Chondrocyte (in vitro differentiated cells): ENCODE data around the gene ILK. TPM values are rescaled to one million over a fixed set of nuclear protein-coding genes. Genes with fewer than 3 reads are reported as not detected.

Source experiments
- DNase-seq: peaks from one replicate; pipeline ENCODE4 v3.0.0; 2021; ENCODE audit warnings: mixed read lengths, low spot score
- H3K27ac Mint-ChIP-seq: one replicate; pipeline ENCODE4 v1.8.0; 2021; ENCODE audit warnings: mild to moderate bottlenecking, moderate library complexity, mixed read lengths; ENCODE audit not compliant: unreplicated experiment
- H3K27me3 Mint-ChIP-seq: 2 replicates; pipeline ENCODE4 v1.8.0; 2021; ENCODE audit warnings: low read depth, mixed read lengths
- H3K36me3 Mint-ChIP-seq: 2 replicates; pipeline ENCODE4 v1.8.0; 2021; ENCODE audit warnings: low read depth, mixed read lengths
- H3K4me1 Mint-ChIP-seq: 2 replicates; pipeline ENCODE4 v1.8.0; 2021; ENCODE audit warnings: low read depth, mild to moderate bottlenecking, mixed read lengths
- H3K4me3 Mint-ChIP-seq: one replicate; pipeline ENCODE4 v1.8.0; 2021; ENCODE audit warnings: mild to moderate bottlenecking, moderate library complexity, mixed read lengths; ENCODE audit not compliant: unreplicated experiment
- H3K9me3 Mint-ChIP-seq: 2 replicates; pipeline ENCODE4 v1.8.0; 2021; ENCODE audit warnings: low read depth, mixed read lengths
- CTCF ChIP-seq: fragments of 200-600 bp; sonication (generic); IDR thresholded peaks from 2 replicates; pipeline ENCODE4 v1.5.0; 2021; ENCODE audit warnings: antibody characterized with exemption, mild to moderate bottlenecking, moderate library complexity
- total RNA-seq: library from RNA; stranded (reverse); gene quantifications from 3 replicates; pipeline ENCODE4 v1.2.1, GENCODE V29; 2021

The ILK gene
- total RNA-seq, 1 donor from 2014 or later, result 258 TPM

GRCh38 chr11:6637871-6638270, 34.3 kb downstream of the ILK start:
- H3K9me3 Mint-ChIP-seq, result no peaks in the 10 kb centered on the region
- DNase-seq, result no peak

GRCh38 chr11:6638429-6638828, 34.9 kb downstream of the ILK start:
- TF ChIP-seq CTCF, result no peak
- Mint-ChIP-seq H3K36me3 (peaks cover 6% of the 10 kb centered on the region), H3K9me3 (no peaks in the 10 kb centered on the region), H3K27me3 (no peaks in the 10 kb centered on the region), H3K4me3 (no peak overlapping the region), H3K27ac (no peak overlapping the region), H3K4me1 (no peaks in the 10 kb centered on the region)
- DNase-seq, result no peak

More at GRCh38 chr11:6637871-6638270, 34.3 kb downstream of the ILK start:
- no peak for TF ChIP-seq CTCF
- H3K27ac Mint-ChIP-seq, result no peak overlapping the region
- no peaks in the 10 kb centered on the region for H3K27me3 Mint-ChIP-seq
- no peak overlapping the region for H3K4me3 Mint-ChIP-seq
- peaks cover 10% of the 10 kb centered on the region for H3K36me3 Mint-ChIP-seq
- H3K4me1 Mint-ChIP-seq, result no peaks in the 10 kb centered on the region

GRCh38 chr11:6640036-6640984, 36.7 kb downstream of the ILK start:
- Mint-ChIP-seq H3K27ac (no peak overlapping the region), H3K36me3 (peaks cover 6% of the 10 kb centered on the region), H3K27me3 (no peaks in the 10 kb centered on the region), H3K4me3 (no peak overlapping the region), H3K9me3 (no peaks in the 10 kb centered on the region), H3K4me1 (no peaks in the 10 kb centered on the region)
- no peak for TF ChIP-seq CTCF
- DNase-seq, result no peak

GRCh38 chr11:6640985-6641701, 37.6 kb downstream of the ILK start:
- Mint-ChIP-seq H3K4me1 (no peaks in the 10 kb centered on the region), H3K27ac (no peak overlapping the region), H3K4me3 (no peak overlapping the region), H3K36me3 (peaks cover 6% of the 10 kb centered on the region), H3K9me3 (no peaks in the 10 kb centered on the region), H3K27me3 (no peaks in the 10 kb centered on the region)
- DNase-seq, result no peak
- TF ChIP-seq CTCF, result no peak

GRCh38 chr11:6642957-6643356, 39.4 kb downstream of the ILK start:
- Mint-ChIP-seq H3K27ac (no peak overlapping the region), H3K36me3 (peaks cover 6% of the 10 kb centered on the region), H3K4me3 (no peak overlapping the region), H3K27me3 (no peaks in the 10 kb centered on the region), H3K4me1 (no peaks in the 10 kb centered on the region), H3K9me3 (no peaks in the 10 kb centered on the region)
- DNase-seq, result no peak
- TF ChIP-seq CTCF, result no peak
